ENCODE results near the gene PIGBOS1.
A peak's percentile ranks its signal among the peaks of the same experiment; 100 is the strongest.

Gene PIGBOS1

GRCh38 chr15:55348281-55348778, 29.4 kb upstream of the PIGBOS1 start:
- intact Hi-C loops (cut with DNase I; ENCODE audit: low total_unique reads), result no loop called here
- TF ChIP-seq CTCF (IDR thresholded peaks at IDR 0.05), result no peak
- H3K9me3 ChIP-seq, result no peaks in the 10 kb centered on the region
- no peak for DNase-seq
- H3K27ac ChIP-seq, result no peak overlapping the region
- H3K36me3 ChIP-seq, result peaks cover 0 to 25% (median 18%) of the 10 kb centered on the region in 3 donors
- peaks cover 0 to 12% (median 11%) of the 10 kb centered on the region in 4 donors for H3K4me1 ChIP-seq
- H3K4me3 ChIP-seq, result no peak overlapping the region
- no peaks in the 10 kb centered on the region for H3K27me3 ChIP-seq

GRCh38 chr15:55344206-55344605, 25.3 kb upstream of the PIGBOS1 start:
- DNase-seq, result no peak
- Histone ChIP-seq H3K36me3 (peaks cover 0 to 16% (median 10%) of the 10 kb centered on the region in 3 donors), H3K4me3 (no peak overlapping the region)

GRCh38 chr15:55343168-55343567, 24.2 kb upstream of the PIGBOS1 start:
- Histone ChIP-seq H3K4me3 (no peak overlapping the region), H3K4me1 (peaks cover 0 to 30% (median 16%) of the 10 kb centered on the region in 4 donors), H3K36me3 (peaks cover 0 to 19% (median 2%) of the 10 kb centered on the region in 3 donors), H3K9me3 (no peaks in the 10 kb centered on the region), H3K27ac (peak overlapping the region; percentile 41 to 47), H3K27me3 (no peaks in the 10 kb centered on the region)
- intact Hi-C loops (cut with DNase I; ENCODE audit: low total_unique reads), result no loop called here
- no peak for TF ChIP-seq CTCF (IDR thresholded peaks at IDR 0.05)
- DNase-seq, result no peak

More at GRCh38 chr15:55344206-55344605, 25.3 kb upstream of the PIGBOS1 start:
- no peaks in the 10 kb centered on the region for H3K9me3 ChIP-seq
- intact Hi-C loops (cut with DNase I; ENCODE audit: low total_unique reads), result no loop called here
- peaks cover 0 to 22% (median 16%) of the 10 kb centered on the region in 4 donors for H3K4me1 ChIP-seq
- no peak for TF ChIP-seq CTCF (IDR thresholded peaks at IDR 0.05)
- H3K27me3 ChIP-seq, result no peaks in the 10 kb centered on the region
- peak overlapping the region; percentile 41 to 47 for H3K27ac ChIP-seq

GRCh38 chr15:55337160-55337559, 18.2 kb upstream of the PIGBOS1 start:
- H3K27me3 ChIP-seq, result no peaks in the 10 kb centered on the region
- H3K9me3 ChIP-seq, result no peaks in the 10 kb centered on the region
- no peak overlapping the region for H3K4me3 ChIP-seq
- no peak for TF ChIP-seq CTCF (IDR thresholded peaks at IDR 0.05)
- H3K4me1 ChIP-seq, result peaks cover 0 to 8% (median 0%) of the 10 kb centered on the region in 4 donors
- DNase-seq, result no peak
- H3K36me3 ChIP-seq, result peaks cover 13 to 59% (median 31%) of the 10 kb centered on the region in 3 donors
- H3K27ac ChIP-seq, result no peak overlapping the region
- intact Hi-C loops (cut with DNase I; ENCODE audit: low total_unique reads), result no loop called here

GRCh38 chr15:55334997-55335396, 16.1 kb upstream of the PIGBOS1 start:
- no peaks in the 10 kb centered on the region for H3K27me3 ChIP-seq
- intact Hi-C loops (cut with DNase I; ENCODE audit: low total_unique reads), result no loop called here
- TF ChIP-seq CTCF (IDR thresholded peaks at IDR 0.05), result no peak
- H3K4me1 ChIP-seq, result peaks cover 0 to 8% (median 0%) of the 10 kb centered on the region in 4 donors
- no peak overlapping the region for H3K27ac ChIP-seq
- peaks cover 23 to 74% (median 50%) of the 10 kb centered on the region in 3 donors for H3K36me3 ChIP-seq
- H3K4me3 ChIP-seq, result no peak overlapping the region
- DNase-seq, result no peak
- H3K9me3 ChIP-seq, result no peaks in the 10 kb centered on the region

All from tibial artery (tissue), 4 donors.